H1 (cell line): Measurements from ENCODE around the gene POGK.

Experiments used
- CHD1 ChIP-seq: IDR thresholded peaks from 2 replicates; pipeline ENCODE4 v1.6.1; 2012; ENCODE audit warnings: low read depth, low read length, improper control_type of control experiment
- CTCF ChIP-seq, 3 experiments: IDR thresholded peaks; 1 replicate in 2 of 3; 2 replicates in 1 of 3; pipeline versions ENCODE4 v1.5.1 to v1.6.1; 2011; ENCODE audit warnings: low read length in 3 of 3, mild to moderate bottlenecking in 3 of 3, inconsistent platforms in 2 of 3, low read depth in 1 of 3, moderate library complexity in 1 of 3; ENCODE audit not compliant: insufficient read depth in 1 of 3; ENCODE audit errors: control extremely low read depth in 1 of 3
- EP300 ChIP-seq, 2 experiments: IDR thresholded peaks; 1 replicate in 1 of 2; 2 replicates in 1 of 2; pipeline ENCODE4 v1.6.1; 2011 to 2012; ENCODE audit warnings: low read depth in 2 of 2, low read length in 2 of 2, mild to moderate bottlenecking in 2 of 2, borderline replicate concordance in 1 of 2, inconsistent platforms in 1 of 2, moderate library complexity in 1 of 2
- SIN3A ChIP-seq, 2 experiments: IDR thresholded peaks in 1 of 2; conservative IDR thresholded peaks in 1 of 2; 2 replicates each; pipeline ENCODE4 v1.6.1; 2011 to 2012; ENCODE audit warnings: low read length in 2 of 2, improper control_type of control experiment in 1 of 2, low read depth in 1 of 2, mild to moderate bottlenecking in 1 of 2
- TAF1 ChIP-seq: IDR thresholded peaks from 2 replicates; pipeline ENCODE4 v1.6.1; 2011; ENCODE audit warnings: mild to moderate bottlenecking, low read depth, low read length

GRCh38 chr1:166899769-166900168 is 60.5 kb downstream of the POGK start:
- no peak for TF ChIP-seq TAF1
- TF ChIP-seq EP300 (IDR thresholded peaks at IDR 0.05; ENCODE audit: borderline replicate concordance in 1 of 2, low read depth in 2 of 2, low read length in 2 of 2): no peak
- no peak for TF ChIP-seq CTCF (IDR thresholded peaks at IDR 0.05; ENCODE audit: control extremely low read depth in 1 of 3, insufficient read depth in 1 of 3, low read depth in 1 of 3, low read length in 3 of 3)
- no peak for TF ChIP-seq CHD1
- no peak for TF ChIP-seq SIN3A (conservative IDR thresholded peaks at IDR 0.05 in 1 of 2, IDR thresholded peaks at IDR 0.05 in 1 of 2; ENCODE audit: low read depth in 1 of 2, low read length in 2 of 2)
